ENCODE results near the gene SLC9A9.

The SLC9A9 gene

GRCh38 chr3:143298380-143298779 is 549.9 kb downstream of the SLC9A9 start:
- no peak for TF ChIP-seq CTCF (IDR thresholded peaks at IDR 0.05; ENCODE audit: low read depth, low read length)
- DNase-seq (ENCODE audit: low read depth in 2 of 2): no peak
- no peak overlapping the region for H3K4me3 ChIP-seq (replicated peaks in 1 of 2; ENCODE audit: low read depth in 2 of 2, low read length in 2 of 2)

GRCh38 chr3:143295201-143296080 is 552.8 kb downstream of the SLC9A9 start:
- DNase-seq (ENCODE audit: low read depth in 2 of 2): no peak
- no peak for TF ChIP-seq CTCF (IDR thresholded peaks at IDR 0.05; ENCODE audit: low read depth, low read length)
- H3K4me3 ChIP-seq (replicated peaks in 1 of 2; ENCODE audit: low read depth in 2 of 2, low read length in 2 of 2): no peak overlapping the region

- TF ChIP-seq CTCF (IDR thresholded peaks at IDR 0.05; ENCODE audit: low read depth, low read length): no peak
- no peak overlapping the region for H3K4me3 ChIP-seq (replicated peaks in 1 of 2; ENCODE audit: low read depth in 2 of 2, low read length in 2 of 2)
- no peak for DNase-seq (ENCODE audit: low read depth in 2 of 2)
Observed at GRCh38 chr3:143294188-143294587, 554.1 kb downstream of the SLC9A9 start.

GRCh38 chr3:143291836-143292447 is 556.3 kb downstream of the SLC9A9 start:
- no peak for TF ChIP-seq CTCF (IDR thresholded peaks at IDR 0.05; ENCODE audit: low read depth, low read length)
- DNase-seq (ENCODE audit: low read depth in 2 of 2): peak in 1 of 2 donors; percentile 49
- no peak overlapping the region for H3K4me3 ChIP-seq (replicated peaks in 1 of 2; ENCODE audit: low read depth in 2 of 2, low read length in 2 of 2)

GRCh38 chr3:143288944-143289343 is 559.3 kb downstream of the SLC9A9 start:
- H3K4me3 ChIP-seq (replicated peaks in 1 of 2; ENCODE audit: low read depth in 2 of 2, low read length in 2 of 2): no peak overlapping the region
- DNase-seq (ENCODE audit: low read depth in 2 of 2): no peak
- TF ChIP-seq CTCF (IDR thresholded peaks at IDR 0.05; ENCODE audit: low read depth, low read length): no peak

- peak in 1 of 2 donors; percentile 65 for DNase-seq (ENCODE audit: low read depth in 2 of 2)
- no peak overlapping the region for H3K4me3 ChIP-seq (replicated peaks in 1 of 2; ENCODE audit: low read depth in 2 of 2, low read length in 2 of 2)
- TF ChIP-seq CTCF (IDR thresholded peaks at IDR 0.05; ENCODE audit: low read depth, low read length): no peak
Observed at GRCh38 chr3:143287403-143287802, 560.9 kb downstream of the SLC9A9 start.
